HG03159 (cell line): Measurements from ENCODE around the gene CUEDC1.

Source experiments
- ATAC-seq: cut with Tn5 transposase; IDR thresholded peaks from one replicate; pipeline ENCODE4 v1.9.1; 2021; ENCODE audit warnings: mild to moderate bottlenecking, moderate library complexity; ENCODE audit not compliant: unreplicated experiment

Gene CUEDC1, protein sequence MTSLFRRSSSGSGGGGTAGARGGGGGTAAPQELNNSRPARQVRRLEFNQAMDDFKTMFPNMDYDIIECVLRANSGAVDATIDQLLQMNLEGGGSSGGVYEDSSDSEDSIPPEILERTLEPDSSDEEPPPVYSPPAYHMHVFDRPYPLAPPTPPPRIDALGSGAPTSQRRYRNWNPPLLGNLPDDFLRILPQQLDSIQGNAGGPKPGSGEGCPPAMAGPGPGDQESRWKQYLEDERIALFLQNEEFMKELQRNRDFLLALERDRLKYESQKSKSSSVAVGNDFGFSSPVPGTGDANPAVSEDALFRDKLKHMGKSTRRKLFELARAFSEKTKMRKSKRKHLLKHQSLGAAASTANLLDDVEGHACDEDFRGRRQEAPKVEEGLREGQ

GRCh38 chr17:57955183-57955931, at the start of gene CUEDC1:
CUEDC1 (minus strand) TSS chr17:57955412; CDS start chr17:57885564, 69,848 bp downstream.
- no peak for ATAC-seq

GRCh38 chr17:58004060-58004459, 48.8 kb upstream of the CUEDC1 start:
- ATAC-seq: no peak

DNA sequence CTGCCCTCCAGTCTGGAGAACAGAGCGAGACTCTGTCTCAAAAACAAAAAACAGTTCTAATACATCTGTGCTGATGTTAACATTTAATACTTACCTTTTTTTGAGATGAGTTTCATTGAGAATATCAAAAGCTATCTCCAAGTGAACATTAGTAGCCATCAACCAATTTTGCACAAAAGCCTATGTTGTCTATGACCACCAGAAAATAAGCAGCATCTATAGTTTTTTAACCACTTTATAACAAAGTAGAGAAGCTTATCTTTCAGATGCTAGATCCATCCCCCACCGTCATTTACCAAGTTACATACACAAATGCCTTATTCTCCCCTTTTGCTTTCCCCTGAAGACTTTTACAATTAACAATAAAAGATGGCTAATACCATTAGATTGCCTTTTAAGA, 47.8 kb upstream of the CUEDC1 start:
- no peak for ATAC-seq

DNA sequence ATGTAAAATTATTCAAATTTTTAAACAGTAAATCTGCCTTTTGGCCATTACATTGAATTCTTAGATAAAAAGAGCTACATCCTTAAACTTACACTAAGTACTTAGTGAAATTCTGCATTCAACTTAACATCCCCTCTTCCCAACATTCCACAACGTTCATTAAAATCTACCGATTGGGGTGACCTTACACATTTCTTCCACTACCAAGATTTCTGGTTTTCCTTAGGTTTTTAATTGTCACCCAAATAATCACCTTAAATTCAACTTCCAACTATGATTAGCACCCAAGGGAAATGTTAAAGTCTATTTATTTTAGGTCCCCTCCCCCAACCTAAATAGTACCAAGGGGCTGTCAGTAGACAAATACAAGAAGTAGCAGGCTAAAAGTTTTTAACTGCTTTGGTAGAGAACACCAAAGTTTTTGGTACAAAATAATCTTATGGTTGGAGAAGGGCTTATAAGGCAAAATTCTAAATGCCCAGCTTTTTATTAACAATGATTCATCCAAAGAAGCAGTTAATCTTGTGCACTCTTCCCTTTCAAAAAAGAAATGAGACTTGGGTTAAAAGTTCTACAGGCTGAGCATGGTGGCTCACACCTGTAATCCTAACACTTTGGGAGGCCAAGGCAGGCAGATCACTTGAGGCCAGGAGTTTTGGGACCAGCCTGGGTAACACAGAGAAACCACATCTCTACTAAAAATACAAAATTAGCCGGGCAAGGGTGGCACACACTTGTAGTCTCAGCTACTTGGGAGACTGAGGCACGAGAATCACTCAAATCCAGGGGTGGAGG, 47.1 kb upstream of the CUEDC1 start:
- no peak for ATAC-seq

- no peak for ATAC-seq
These were observed 46.4 kb upstream of the CUEDC1 start for GRCh38 chr17:58001461-58002124.

GRCh38 chr17:57999496-58000017, 44.3 kb upstream of the CUEDC1 start:
- no peak for ATAC-seq

GRCh38 chr17:57999010-57999495, 43.8 kb upstream of the CUEDC1 start:
- no peak for ATAC-seq

- no peak for ATAC-seq
These were observed 42.0 kb upstream of the CUEDC1 start for GRCh38 chr17:57997085-57997809.

DNA sequence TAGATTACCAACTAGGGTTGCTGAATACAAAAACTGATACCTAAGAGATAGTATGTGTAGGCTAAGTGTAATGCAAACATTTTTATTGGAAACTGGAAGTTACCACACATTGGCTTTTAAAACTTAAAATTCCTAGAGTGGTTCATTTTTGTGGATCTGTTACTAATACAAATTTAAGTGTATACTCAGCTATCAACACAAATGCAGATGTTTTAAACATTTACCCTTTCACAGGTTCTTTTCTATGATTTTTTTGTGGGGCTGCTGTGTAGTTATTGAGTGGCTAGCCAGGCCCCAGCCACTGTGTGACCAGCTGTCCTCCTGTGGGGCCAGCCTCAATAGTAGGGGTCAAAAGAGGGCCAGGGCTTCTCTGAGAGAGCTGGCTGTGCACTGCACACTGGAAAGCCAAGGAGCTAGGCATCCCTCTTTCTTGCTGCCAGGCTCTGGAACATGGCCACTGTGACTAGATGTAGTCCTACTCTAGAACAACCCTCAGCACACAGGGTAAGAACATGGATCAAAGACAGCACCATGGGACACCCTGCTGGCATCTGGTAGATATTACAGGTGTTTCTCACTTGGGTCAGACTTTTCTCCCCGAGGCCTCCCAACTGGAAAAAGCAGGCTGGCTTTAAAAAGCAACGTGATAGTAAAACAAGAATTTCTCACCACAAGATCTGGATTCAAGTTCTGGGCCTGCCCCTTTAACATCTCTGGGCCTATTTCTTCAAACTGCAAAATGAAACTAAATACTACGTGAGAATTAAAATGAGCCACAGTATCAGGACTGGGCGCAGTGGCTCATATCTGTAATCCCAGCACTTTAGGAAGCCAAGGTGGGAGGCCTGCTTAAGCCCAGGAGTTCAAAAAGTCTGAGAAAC, 40.1 kb upstream of the CUEDC1 start:
- ATAC-seq: peak; percentile 50

GRCh38 chr17:57994436-57994835, 39.2 kb upstream of the CUEDC1 start:
- ATAC-seq: no peak

GRCh38 chr17:57993471-57994365, 38.5 kb upstream of the CUEDC1 start:
- ATAC-seq: no peak

DNA sequence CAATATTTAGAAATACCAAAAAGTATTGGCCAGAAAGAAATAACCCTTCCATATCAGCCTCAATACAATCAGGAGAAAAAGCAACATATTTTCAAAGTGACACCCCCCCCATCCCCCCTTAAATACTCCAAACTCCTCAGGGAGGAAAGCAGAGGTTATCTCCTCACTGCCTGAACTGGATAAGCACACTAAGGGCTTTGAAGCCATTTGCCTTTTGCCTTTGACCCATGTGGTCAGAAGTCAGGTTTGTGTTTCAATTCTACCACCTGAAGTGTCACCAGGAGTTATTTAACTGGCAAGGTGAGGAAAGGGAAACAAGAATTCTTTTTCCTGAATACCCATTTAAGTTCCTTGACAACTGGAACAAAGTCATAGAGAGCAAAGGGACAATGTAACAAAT, 36.3 kb upstream of the CUEDC1 start:
- ATAC-seq: no peak

GRCh38 chr17:57990037-57990436, 34.8 kb upstream of the CUEDC1 start:
- ATAC-seq: no peak

GRCh38 chr17:57988301-57989250, 33.4 kb upstream of the CUEDC1 start:
- peak; percentile 75 for ATAC-seq

- peak; percentile 57 for ATAC-seq
These were observed 32.5 kb upstream of the CUEDC1 start, which contains the start of gene VEZF1 for GRCh38 chr17:57987581-57988300. VEZF1 (minus strand) TSS chr17:57988254; CDS start chr17:57988111, 143 bp downstream.
